Measurements from ENCODE around the gene PFDN5.
A peak's percentile ranks its signal among the peaks of the same experiment; 100 is the strongest.

The PFDN5 gene

DNA sequence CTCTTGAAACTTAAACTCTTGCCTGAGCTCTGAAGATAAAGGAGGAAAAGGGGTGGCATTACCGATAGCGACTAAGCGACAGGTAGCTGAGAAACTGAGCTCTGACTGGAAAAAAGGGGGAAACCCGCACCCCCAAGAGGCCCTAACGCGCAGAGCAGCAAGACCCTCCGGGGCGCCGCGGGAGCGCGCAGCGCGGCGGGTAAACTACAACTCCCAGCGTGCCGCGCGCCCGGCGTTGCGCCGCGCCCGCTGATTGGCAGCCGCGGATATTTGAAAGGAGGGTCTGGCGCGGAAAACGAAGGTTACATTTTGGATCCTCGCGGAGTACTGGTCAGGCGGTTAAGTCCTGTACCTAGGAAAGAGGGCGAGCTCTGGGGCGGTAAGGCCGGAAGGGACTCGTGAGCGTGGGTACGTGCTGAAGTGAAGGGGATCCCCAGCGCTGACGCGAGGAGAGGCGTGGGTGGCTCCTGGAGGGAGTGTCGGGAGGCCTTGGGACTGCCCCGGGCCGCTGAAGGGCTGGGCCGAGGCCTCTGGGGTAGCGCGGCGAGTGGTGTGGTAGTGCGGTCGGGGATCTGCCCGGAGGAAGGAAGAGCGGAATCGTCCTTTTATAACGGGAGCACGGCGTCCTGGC lies 27.2 kb upstream of the PFDN5 start, which contains the start of gene ESPL1:
ESPL1 (plus strand) TSS at position 301 of the 631 bp plus-strand sequence. CDS start 468 bp downstream, outside the sequence.
- Histone ChIP-seq H3K4me1 (ENCODE audit: control insufficient read depth, insufficient read depth, low read length) (peaks cover 8% of the 10 kb centered on the region), H3K9me3 (ENCODE audit: control insufficient read depth, low read length) (no peaks in the 10 kb centered on the region), H3K27me3 (ENCODE audit: control insufficient read depth, insufficient read depth, low read length) (no peaks in the 10 kb centered on the region), H3K4me3 (ENCODE audit: low read length) (peak within 1 kb of the TSS; percentile 96), H3K36me3 (ENCODE audit: control insufficient read depth, insufficient read depth, low read length) (no peaks in the 10 kb centered on the region), H3K9ac (ENCODE audit: low read length) (peak within 1 kb of the TSS; percentile 75)

DNA sequence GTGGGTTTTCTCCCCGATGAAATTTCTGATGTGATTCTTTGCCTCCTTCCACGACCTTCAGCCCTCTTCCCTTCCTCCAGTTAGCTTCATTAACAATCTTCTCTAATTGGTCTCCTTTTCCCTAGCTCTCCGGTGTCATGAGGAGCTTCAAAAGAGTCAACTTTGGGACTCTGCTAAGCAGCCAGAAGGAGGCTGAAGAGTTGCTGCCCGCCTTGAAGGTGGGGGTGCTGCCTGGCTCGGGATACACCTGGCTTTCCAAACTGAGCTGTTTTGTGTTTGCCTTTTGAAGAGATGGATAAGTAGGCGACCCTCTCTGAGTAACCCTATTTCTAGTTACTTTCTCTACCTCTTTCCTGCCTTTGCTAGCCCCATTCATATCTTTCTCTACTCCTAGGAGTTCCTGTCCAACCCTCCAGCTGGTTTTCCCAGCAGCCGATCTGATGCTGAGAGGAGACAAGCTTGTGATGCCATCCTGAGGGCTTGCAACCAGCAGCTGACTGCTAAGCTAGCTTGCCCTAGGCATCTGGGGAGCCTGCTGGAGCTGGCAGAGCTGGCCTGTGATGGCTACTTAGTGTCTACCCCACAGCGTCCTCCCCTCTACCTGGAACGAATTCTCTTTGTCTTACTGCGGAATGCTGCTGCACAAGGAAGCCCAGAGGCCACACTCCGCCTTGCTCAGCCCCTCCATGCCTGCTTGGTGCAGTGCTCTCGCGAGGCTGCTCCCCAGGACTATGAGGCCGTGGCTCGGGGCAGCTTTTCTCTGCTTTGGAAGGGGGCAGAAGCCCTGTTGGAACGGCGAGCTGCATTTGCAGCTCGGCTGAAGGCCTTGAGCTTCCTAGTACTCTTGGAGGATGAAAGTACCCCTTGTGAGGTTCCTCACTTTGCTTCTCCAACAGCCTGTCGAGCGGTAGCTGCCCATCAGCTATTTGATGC lies 26.4 kb upstream of the PFDN5 start:
- peak overlapping the region; percentile 75 for H3K9ac ChIP-seq (ENCODE audit: low read length)
- peak overlapping the region; percentile 96 for H3K4me3 ChIP-seq (ENCODE audit: low read length)
- peaks cover 8% of the 10 kb centered on the region for H3K4me1 ChIP-seq (ENCODE audit: control insufficient read depth, insufficient read depth, low read length)
- no peaks in the 10 kb centered on the region for H3K27me3 ChIP-seq (ENCODE audit: control insufficient read depth, insufficient read depth, low read length)
- H3K9me3 ChIP-seq (ENCODE audit: control insufficient read depth, low read length): no peaks in the 10 kb centered on the region
- no peaks in the 10 kb centered on the region for H3K36me3 ChIP-seq (ENCODE audit: control insufficient read depth, insufficient read depth, low read length)

DNA sequence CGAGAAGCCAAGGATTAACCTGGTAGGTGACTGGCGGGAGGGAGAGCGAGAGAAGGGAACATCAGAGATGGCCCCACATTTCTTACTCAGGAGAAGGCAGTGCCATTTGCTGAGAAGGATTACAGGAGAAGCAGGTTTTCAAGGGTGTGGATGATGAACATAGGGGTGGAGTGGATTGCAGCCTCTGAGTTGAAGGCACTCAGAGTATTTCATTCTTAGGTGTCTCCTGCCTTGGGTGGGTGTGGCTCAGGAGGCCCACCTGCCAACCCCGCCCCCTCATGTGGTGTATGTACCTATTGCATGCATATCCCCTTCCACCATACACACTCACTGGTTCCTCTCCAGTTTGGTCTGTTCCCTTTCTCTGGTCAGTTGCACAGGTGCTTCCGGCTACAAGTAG lies 20.9 kb upstream of the PFDN5 start:
- H3K27me3 ChIP-seq (ENCODE audit: control insufficient read depth, insufficient read depth, low read length): no peaks in the 10 kb centered on the region
- H3K9ac ChIP-seq (ENCODE audit: low read length): no peak overlapping the region
- no peaks in the 10 kb centered on the region for H3K4me1 ChIP-seq (ENCODE audit: control insufficient read depth, insufficient read depth, low read length)
- H3K36me3 ChIP-seq (ENCODE audit: control insufficient read depth, insufficient read depth, low read length): no peaks in the 10 kb centered on the region
- no peaks in the 10 kb centered on the region for H3K9me3 ChIP-seq (ENCODE audit: control insufficient read depth, low read length)
- no peak overlapping the region for H3K4me3 ChIP-seq (ENCODE audit: low read length)

DNA sequence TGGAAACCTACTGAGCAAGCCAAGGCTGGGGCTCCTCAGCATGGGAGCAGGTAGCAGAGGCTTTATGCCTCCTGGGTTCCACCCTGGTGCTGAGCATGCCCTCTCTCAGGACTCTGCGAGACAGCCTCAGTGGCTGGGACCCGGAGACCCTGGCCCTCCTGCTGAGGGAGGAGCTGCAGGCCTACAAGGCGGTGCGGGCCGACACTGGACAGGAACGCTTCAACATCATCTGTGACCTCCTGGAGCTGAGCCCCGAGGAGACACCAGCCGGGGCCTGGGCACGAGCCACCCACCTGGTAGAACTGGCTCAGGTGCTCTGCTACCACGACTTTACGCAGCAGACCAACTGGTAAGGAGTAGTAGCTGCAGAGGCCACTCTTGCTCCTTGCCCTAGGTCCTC lies 18.8 kb upstream of the PFDN5 start:
- H3K36me3 ChIP-seq (ENCODE audit: control insufficient read depth, insufficient read depth, low read length): no peaks in the 10 kb centered on the region
- no peaks in the 10 kb centered on the region for H3K9me3 ChIP-seq (ENCODE audit: control insufficient read depth, low read length)
- no peaks in the 10 kb centered on the region for H3K4me1 ChIP-seq (ENCODE audit: control insufficient read depth, insufficient read depth, low read length)
- H3K9ac ChIP-seq (ENCODE audit: low read length): no peak overlapping the region
- no peaks in the 10 kb centered on the region for H3K27me3 ChIP-seq (ENCODE audit: control insufficient read depth, insufficient read depth, low read length)
- H3K4me3 ChIP-seq (ENCODE audit: low read length): no peak overlapping the region

DNA sequence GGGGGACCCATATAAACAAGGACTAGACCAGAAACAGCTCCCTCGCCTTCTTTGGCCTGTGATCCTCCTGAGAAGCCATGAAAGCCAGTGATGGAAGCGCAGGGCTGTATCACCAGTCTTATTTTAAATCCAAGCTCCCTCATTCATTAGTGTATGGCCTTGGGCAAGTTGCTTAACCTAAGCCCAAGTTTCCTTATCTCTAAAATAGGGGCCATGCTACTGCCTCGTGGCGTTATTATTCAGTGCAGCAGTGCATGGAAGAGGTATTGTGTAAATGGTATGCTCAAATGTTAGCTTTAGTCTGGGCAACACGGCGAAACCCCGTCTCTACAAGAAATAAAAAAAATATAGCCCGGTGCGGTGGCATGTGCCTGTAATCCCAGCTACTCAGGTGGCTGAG lies 17.4 kb upstream of the PFDN5 start:
- H3K27me3 ChIP-seq (ENCODE audit: control insufficient read depth, insufficient read depth, low read length): no peaks in the 10 kb centered on the region
- no peaks in the 10 kb centered on the region for H3K4me1 ChIP-seq (ENCODE audit: control insufficient read depth, insufficient read depth, low read length)
- no peak overlapping the region for H3K9ac ChIP-seq (ENCODE audit: low read length)
- H3K36me3 ChIP-seq (ENCODE audit: control insufficient read depth, insufficient read depth, low read length): no peaks in the 10 kb centered on the region
- H3K9me3 ChIP-seq (ENCODE audit: control insufficient read depth, low read length): no peaks in the 10 kb centered on the region
- no peak overlapping the region for H3K4me3 ChIP-seq (ENCODE audit: low read length)

DNA sequence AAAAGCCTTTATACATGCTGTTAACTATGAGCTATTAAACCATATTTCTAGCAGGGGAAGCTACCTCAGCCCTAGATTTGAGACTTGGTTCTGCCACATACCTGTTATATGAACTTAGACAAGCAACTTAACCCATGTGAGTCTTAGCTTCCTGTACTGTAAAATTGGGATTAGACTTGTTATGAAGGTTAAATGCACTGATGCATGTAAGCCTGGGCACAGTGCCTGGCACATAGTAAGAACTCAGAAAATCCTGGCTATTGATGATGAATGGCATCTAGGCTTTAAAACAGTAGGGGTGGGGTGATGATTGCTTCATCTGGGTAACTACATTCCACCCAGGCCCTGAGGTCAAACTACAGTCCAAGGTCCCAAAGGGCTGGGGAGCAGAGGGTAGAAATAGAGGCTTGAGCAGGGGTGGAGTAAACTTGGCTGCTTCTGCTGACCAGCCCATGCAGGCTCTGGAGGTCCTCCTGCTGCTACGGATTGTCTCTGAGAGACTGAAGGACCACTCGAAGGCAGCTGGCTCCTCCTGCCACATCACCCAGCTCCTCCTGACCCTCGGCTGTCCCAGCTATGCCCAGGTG lies 16.0 kb upstream of the PFDN5 start:
- Histone ChIP-seq H3K4me1 (ENCODE audit: control insufficient read depth, insufficient read depth, low read length) (no peaks in the 10 kb centered on the region), H3K27me3 (ENCODE audit: control insufficient read depth, insufficient read depth, low read length) (no peaks in the 10 kb centered on the region), H3K9me3 (ENCODE audit: control insufficient read depth, low read length) (no peaks in the 10 kb centered on the region), H3K36me3 (ENCODE audit: control insufficient read depth, insufficient read depth, low read length) (no peaks in the 10 kb centered on the region), H3K9ac (ENCODE audit: low read length) (no peak overlapping the region), H3K4me3 (ENCODE audit: low read length) (no peak overlapping the region)

DNA sequence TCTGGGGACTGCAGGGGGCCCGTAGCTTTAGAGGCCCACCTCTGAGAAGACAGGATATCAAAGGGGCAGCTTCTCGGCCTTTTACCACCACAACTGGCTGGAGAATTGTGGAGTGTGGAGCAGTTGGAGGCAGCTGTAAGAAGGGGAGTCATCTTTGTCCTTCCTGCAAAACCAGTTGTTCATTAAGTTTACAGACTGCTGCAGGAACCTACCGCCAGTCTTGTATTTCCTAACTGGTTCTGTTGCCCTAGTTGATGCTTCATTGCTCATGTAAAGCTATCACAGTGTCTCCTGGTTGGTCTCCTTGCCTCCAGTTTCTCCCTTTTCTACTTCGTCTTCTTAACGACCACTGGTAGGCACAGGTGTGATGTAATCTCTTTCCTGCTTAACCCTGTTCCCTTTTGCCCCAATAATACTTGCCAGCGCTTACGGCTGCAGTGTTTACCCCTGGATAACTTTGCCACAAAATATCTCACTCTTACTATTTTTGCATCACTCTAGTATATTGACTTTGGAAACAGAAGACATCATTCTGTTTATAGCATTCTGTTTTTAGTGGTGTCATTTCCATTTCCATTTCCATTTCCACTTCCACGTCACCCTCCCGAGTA lies 15.3 kb upstream of the PFDN5 start:
- Histone ChIP-seq H3K27me3 (ENCODE audit: control insufficient read depth, insufficient read depth, low read length) (no peaks in the 10 kb centered on the region), H3K9me3 (ENCODE audit: control insufficient read depth, low read length) (no peaks in the 10 kb centered on the region), H3K4me1 (ENCODE audit: control insufficient read depth, insufficient read depth, low read length) (no peaks in the 10 kb centered on the region), H3K4me3 (ENCODE audit: low read length) (no peak overlapping the region), H3K9ac (ENCODE audit: low read length) (no peak overlapping the region), H3K36me3 (ENCODE audit: control insufficient read depth, insufficient read depth, low read length) (no peaks in the 10 kb centered on the region)

DNA sequence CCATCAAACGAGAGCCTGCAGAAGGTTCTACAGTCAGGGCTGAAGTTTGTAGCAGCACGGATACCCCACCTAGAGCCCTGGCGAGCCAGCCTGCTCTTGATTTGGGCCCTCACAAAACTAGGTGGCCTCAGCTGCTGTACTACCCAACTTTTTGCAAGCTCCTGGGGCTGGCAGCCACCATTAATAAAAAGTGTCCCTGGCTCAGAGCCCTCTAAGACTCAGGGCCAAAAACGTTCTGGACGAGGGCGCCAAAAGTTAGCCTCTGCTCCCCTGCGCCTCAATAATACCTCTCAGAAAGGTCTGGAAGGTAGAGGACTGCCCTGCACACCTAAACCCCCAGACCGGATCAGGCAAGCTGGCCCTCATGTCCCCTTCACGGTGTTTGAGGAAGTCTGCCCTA lies 8.9 kb upstream of the PFDN5 start:
- no peaks in the 10 kb centered on the region for H3K9me3 ChIP-seq (ENCODE audit: control insufficient read depth, low read length)
- no peaks in the 10 kb centered on the region for H3K27me3 ChIP-seq (ENCODE audit: control insufficient read depth, insufficient read depth, low read length)
- no peaks in the 10 kb centered on the region for H3K36me3 ChIP-seq (ENCODE audit: control insufficient read depth, insufficient read depth, low read length)
- no peak overlapping the region for H3K4me3 ChIP-seq (ENCODE audit: low read length)
- no peak overlapping the region for H3K9ac ChIP-seq (ENCODE audit: low read length)
- no peaks in the 10 kb centered on the region for H3K4me1 ChIP-seq (ENCODE audit: control insufficient read depth, insufficient read depth, low read length)

DNA sequence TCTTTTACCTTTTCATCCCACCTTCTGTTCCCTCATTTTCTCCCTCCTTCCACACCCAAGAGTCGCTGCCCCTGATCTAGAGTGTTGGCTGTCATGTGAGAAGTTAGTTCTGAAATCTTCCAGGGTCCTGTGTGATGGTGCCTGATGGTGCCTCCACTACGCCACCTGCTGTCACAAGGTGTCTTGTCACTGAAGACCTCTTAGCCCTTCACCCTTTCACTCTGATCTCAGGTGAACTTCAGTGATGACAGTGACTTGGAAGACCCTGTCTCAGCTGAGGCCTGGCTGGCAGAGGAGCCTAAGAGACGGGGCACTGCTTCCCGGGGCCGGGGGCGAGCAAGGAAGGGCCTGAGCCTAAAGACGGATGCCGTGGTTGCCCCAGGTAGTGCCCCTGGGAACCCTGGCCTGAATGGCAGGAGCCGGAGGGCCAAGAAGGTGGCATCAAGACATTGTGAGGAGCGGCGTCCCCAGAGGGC lies 7.6 kb upstream of the PFDN5 start:
- H3K36me3 ChIP-seq (ENCODE audit: control insufficient read depth, insufficient read depth, low read length): no peaks in the 10 kb centered on the region
- no peak overlapping the region for H3K9ac ChIP-seq (ENCODE audit: low read length)
- H3K4me1 ChIP-seq (ENCODE audit: control insufficient read depth, insufficient read depth, low read length): no peaks in the 10 kb centered on the region
- no peak overlapping the region for H3K4me3 ChIP-seq (ENCODE audit: low read length)
- H3K27me3 ChIP-seq (ENCODE audit: control insufficient read depth, insufficient read depth, low read length): no peaks in the 10 kb centered on the region
- H3K9me3 ChIP-seq (ENCODE audit: control insufficient read depth, low read length): no peaks in the 10 kb centered on the region

DNA sequence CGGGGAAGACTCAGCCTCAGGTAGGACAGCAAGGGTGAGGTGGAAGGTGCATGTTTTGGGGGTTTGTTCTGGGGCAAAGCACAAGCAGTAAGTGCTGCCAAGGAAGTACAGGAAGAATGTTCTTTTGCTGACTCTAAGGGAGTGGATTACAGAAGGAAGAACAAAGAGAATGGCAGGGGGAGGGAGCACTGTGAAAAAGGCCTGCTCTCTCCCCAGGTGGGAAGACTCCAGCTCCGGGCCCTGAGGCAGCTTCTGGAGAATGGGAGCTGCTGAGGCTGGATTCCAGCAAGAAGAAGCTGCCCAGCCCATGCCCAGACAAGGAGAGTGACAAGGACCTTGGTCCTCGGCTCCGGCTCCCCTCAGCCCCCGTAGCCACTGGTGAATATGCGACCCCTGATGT lies 7.0 kb upstream of the PFDN5 start:
- H3K27me3 ChIP-seq (ENCODE audit: control insufficient read depth, insufficient read depth, low read length): no peaks in the 10 kb centered on the region
- no peak overlapping the region for H3K4me3 ChIP-seq (ENCODE audit: low read length)
- H3K9me3 ChIP-seq (ENCODE audit: control insufficient read depth, low read length): no peaks in the 10 kb centered on the region
- H3K4me1 ChIP-seq (ENCODE audit: control insufficient read depth, insufficient read depth, low read length): no peaks in the 10 kb centered on the region
- H3K36me3 ChIP-seq (ENCODE audit: control insufficient read depth, insufficient read depth, low read length): no peaks in the 10 kb centered on the region
- H3K9ac ChIP-seq (ENCODE audit: low read length): no peak overlapping the region

DNA sequence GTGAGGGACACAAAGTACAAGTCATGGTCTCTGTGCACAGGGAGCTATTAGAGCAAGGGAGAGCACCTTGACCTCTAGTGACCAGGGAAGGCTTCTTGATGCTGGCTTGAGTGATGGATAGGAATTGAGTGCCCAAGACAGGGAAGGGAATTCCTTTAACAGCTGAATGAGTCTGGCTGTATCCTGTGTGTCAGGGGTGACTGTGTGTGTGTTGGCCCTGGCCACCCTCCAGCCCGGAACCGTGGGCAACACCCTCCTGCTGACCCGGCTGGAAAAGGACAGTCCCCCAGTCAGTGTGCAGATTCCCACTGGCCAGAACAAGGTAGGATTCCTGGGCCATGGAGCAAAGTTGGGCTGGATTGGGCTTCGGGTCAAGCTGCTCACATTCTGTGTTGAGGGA lies 5.5 kb upstream of the PFDN5 start:
- Histone ChIP-seq H3K4me3 (ENCODE audit: low read length) (no peak overlapping the region), H3K27me3 (ENCODE audit: control insufficient read depth, insufficient read depth, low read length) (no peaks in the 10 kb centered on the region), H3K9ac (ENCODE audit: low read length) (no peak overlapping the region), H3K36me3 (ENCODE audit: control insufficient read depth, insufficient read depth, low read length) (no peaks in the 10 kb centered on the region), H3K9me3 (ENCODE audit: control insufficient read depth, low read length) (no peaks in the 10 kb centered on the region), H3K4me1 (ENCODE audit: control insufficient read depth, insufficient read depth, low read length) (no peaks in the 10 kb centered on the region)

DNA sequence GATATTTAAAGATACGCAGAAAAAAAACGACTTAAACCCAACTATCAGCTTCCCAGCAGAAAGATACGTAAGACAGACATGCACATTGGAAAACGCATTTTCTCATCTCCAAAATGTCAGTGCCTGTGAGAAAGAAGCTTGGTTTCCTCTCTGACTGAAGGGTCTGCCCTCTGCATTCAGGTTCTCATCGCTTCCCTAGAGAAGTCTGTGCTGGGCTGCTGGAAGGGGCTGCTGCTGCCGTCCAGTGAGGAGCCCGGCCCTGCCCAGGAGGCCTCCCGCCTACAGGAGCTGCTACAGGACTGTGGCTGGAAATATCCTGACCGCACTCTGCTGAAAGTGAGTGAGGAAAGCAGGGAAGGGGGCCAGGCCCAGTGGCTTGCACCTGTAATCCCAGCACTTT lies 4.7 kb upstream of the PFDN5 start:
- H3K9me3 ChIP-seq (ENCODE audit: control insufficient read depth, low read length): no peaks in the 10 kb centered on the region
- H3K27me3 ChIP-seq (ENCODE audit: control insufficient read depth, insufficient read depth, low read length): no peaks in the 10 kb centered on the region
- no peaks in the 10 kb centered on the region for H3K36me3 ChIP-seq (ENCODE audit: control insufficient read depth, insufficient read depth, low read length)
- no peaks in the 10 kb centered on the region for H3K4me1 ChIP-seq (ENCODE audit: control insufficient read depth, insufficient read depth, low read length)
- no peak overlapping the region for H3K9ac ChIP-seq (ENCODE audit: low read length)
- no peak overlapping the region for H3K4me3 ChIP-seq (ENCODE audit: low read length)
